GM12864 (cell line): ENCODE measurements around the gene OGDHL.

Experiments
- DNase-seq: peaks from one replicate; pipeline ENCODE4 v3.0.0-alpha.2; 2011; ENCODE audit warnings: low read depth
- H3K4me3 ChIP-seq: 2 replicates; pipeline ENCODE4 v1.5.1; 2011; ENCODE audit warnings: mild to moderate bottlenecking, low read depth, low read length, control low read depth
- CTCF ChIP-seq: IDR thresholded peaks from 2 replicates; pipeline ENCODE4 v1.5.1; 2011; ENCODE audit warnings: low read depth, mild to moderate bottlenecking, moderate library complexity, low read length, control low read depth, inconsistent platforms; ENCODE audit errors: missing control alignments

The OGDHL gene

DNA sequence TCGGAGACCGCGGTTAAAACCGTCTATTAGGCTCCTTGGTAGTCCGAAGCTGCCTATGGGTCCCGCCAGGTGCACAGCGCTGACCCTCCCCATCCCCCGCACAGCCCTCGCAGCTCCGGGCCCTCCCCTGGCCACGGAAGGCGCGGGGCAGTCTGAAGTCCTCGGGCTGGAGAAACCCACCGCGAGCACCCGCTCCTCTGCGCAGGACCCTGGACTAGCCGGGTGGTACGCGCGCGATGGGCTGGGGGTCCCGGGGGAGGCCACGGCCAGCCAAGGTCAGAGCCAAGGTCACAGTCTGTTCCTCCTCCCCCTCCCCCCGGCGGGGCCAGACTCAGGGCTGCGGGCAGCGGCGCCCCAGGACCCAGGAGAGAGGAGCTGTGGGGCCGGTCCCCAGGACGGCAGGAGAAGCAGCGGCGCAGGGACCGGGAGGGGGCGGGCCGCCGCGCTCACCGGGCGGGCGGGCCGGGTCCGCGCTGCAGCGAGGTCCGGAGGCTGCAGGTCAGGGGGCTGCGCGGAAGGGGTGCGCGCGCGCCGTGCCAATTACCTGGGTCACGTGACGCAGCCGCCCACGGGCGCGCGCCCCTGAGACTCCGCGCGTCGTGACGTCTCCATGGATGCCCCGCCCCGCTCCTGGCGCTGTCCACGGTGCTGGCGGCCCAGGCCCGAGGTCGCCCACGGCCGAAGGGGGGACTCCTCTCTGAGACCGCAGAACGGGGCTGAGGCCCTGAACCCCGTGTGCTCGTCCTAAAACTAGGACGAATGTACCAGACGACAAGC, at the start of gene OGDHL:
TSS of gene OGDHL (minus strand) at position 535 of the 777 bp plus-strand sequence. CDS start 3,731 bp downstream, outside the sequence.
- DNase-seq, result no peak
- peak within 1 kb of the TSS; percentile 36; the same call in 1 of the 2 replicates for H3K4me3 ChIP-seq
- no peak for TF ChIP-seq CTCF

- TF ChIP-seq CTCF, result no peak
- no peak for DNase-seq
- H3K4me3 ChIP-seq, result no peak overlapping the region
Measured at GRCh38 chr10:49803988-49804387, 41.9 kb upstream of the OGDHL start.

DNA sequence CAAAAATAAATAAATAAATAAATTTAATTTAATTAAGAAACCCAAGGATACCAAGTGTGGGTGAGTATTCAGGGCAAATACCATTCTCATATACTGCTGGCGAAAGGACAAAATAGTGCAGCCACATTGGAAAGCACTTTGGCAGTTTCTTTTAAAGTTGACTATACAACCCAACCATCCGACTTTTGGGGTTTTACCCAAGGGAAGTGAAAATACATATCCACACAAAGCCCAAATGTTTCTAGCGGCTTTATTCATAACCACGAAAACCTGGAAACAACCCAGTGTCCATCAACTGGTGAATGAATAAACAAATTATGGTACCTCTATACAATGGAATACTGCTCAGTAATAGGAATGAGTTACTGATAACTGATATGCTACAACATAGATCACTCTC, 36.2 kb upstream of the OGDHL start:
- no peak for DNase-seq
- no peak for TF ChIP-seq CTCF
- H3K4me3 ChIP-seq, result no peak overlapping the region

GRCh38 chr10:49791100-49791499, 29.0 kb upstream of the OGDHL start:
- no peak for TF ChIP-seq CTCF
- no peak for DNase-seq
- no peak overlapping the region for H3K4me3 ChIP-seq

DNA sequence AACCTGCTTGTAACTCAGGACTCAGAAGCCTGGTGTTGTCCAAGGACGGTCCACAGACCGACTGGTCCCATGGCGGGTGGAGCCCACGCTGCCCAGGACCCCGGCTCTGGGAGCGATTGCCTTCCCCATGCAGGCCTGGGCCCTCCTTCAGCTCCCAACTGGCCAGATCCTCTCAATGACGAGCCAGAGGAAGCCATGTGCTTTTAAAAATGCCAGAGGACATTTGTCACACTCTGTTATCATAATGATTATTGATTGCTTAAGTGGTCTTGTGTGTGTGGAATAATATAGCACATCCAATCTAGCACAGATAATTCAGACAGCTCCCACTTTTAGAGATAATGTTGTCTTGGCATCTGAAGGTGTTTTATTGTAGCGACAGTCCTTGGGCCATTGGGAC, 22.6 kb upstream of the OGDHL start:
- no peak for TF ChIP-seq CTCF
- DNase-seq, result no peak
- no peak overlapping the region for H3K4me3 ChIP-seq

DNA sequence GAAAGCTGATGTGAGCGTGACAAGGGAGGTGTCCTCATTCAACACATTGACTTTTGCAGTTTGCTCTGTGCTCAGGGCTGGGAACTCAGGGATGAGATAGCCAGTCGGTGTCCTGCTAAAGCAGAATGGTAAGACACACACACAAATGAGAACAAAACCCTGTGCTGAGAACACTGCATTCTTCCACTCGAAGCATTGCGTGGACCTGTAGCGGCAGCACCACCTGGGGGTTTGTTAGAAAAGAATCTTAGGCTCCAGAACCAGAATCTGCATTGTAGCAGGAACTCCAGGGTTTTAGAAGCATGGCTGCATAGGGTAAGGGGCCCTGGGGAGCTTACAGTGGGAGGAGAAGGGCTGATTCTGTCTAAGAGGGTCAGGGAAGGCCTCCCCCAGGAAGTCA, 21.5 kb upstream of the OGDHL start:
- no peak for DNase-seq
- H3K4me3 ChIP-seq, result no peak overlapping the region
- TF ChIP-seq CTCF, result no peak

- no peak for DNase-seq
- no peak overlapping the region for H3K4me3 ChIP-seq
- no peak for TF ChIP-seq CTCF
Measured at GRCh38 chr10:49781247-49781646, 19.1 kb upstream of the OGDHL start.
